Neural progenitor cell (in vitro differentiated cells): Measurements from ENCODE around the gene NRCAM. TPM values are rescaled to one million over a fixed set of nuclear protein-coding genes. Genes with fewer than 3 reads are reported as not detected.

ENCODE experiments used
- DNase-seq: peaks from one replicate; pipeline ENCODE4 v3.0.0-alpha.2; 2016; ENCODE audit warnings: low spot score
- H2AFZ ChIP-seq: fragments of 200-600 bp; sonication (generic); replicated peaks from 2 replicates; pipeline ENCODE4 v1.6.1; 2016; ENCODE audit warnings: antibody characterized with exemption
- H3F3A ChIP-seq: fragments of 200-600 bp; sonication (generic); 2 replicates; pipeline ENCODE4 v1.6.1; 2016; ENCODE audit warnings: antibody characterized with exemption, low read depth
- H3K27ac ChIP-seq: fragments of 200-600 bp; sonication (generic); 2 replicates; pipeline ENCODE4 v1.5.1; 2016; ENCODE audit warnings: mild to moderate bottlenecking
- H3K27me3 ChIP-seq: fragments of 200-600 bp; sonication (generic); 2 replicates; pipeline ENCODE4 v1.6.1; 2016; ENCODE audit warnings: mild to moderate bottlenecking, moderate library complexity
- H3K36me3 ChIP-seq: fragments of 200-600 bp; sonication (generic); 2 replicates; pipeline ENCODE4 v1.5.1; 2016
- H3K4me1 ChIP-seq: fragments of 200-600 bp; sonication (generic); 2 replicates; pipeline ENCODE4 v1.6.1; 2016; ENCODE audit warnings: mixed run types
- H3K4me2 ChIP-seq: fragments of 200-600 bp; sonication (generic); 2 replicates; pipeline ENCODE4 v1.6.1; 2016
- H3K4me3 ChIP-seq: fragments of 200-600 bp; sonication (generic); 2 replicates; pipeline ENCODE4 v1.5.1; 2016
- H3K79me2 ChIP-seq: fragments of 200-600 bp; sonication (generic); 2 replicates; pipeline ENCODE4 v1.6.1; 2016; ENCODE audit warnings: low read depth
- H3K9ac ChIP-seq: fragments of 200-600 bp; sonication (generic); 2 replicates; pipeline ENCODE4 v1.6.1; 2016
- H3K9me3 ChIP-seq: fragments of 200-600 bp; sonication (generic); 2 replicates; pipeline ENCODE4 v1.5.1; 2016; ENCODE audit warnings: low read depth
- H4K20me1 ChIP-seq: fragments of 200-600 bp; sonication (generic); 2 replicates; pipeline ENCODE4 v1.6.1; 2016; ENCODE audit warnings: low read depth
- H3K27ac Mint-ChIP-seq: 3 replicates; pipeline ENCODE4 v1.8.0; 2021; ENCODE audit warnings: mixed read lengths
- H3K27me3 Mint-ChIP-seq: 2 replicates; pipeline ENCODE4 v1.8.0; 2022; ENCODE audit warnings: low read depth, mild to moderate bottlenecking, inconsistent platforms, moderate library complexity, mixed read lengths; ENCODE audit not compliant: insufficient read depth
- H3K36me3 Mint-ChIP-seq: 3 replicates; pipeline ENCODE4 v1.8.0; 2021; ENCODE audit warnings: mixed read lengths
- H3K4me1 Mint-ChIP-seq: 3 replicates; pipeline ENCODE4 v1.8.0; 2021; ENCODE audit warnings: mixed read lengths
- H3K4me3 Mint-ChIP-seq: 3 replicates; pipeline ENCODE4 v1.8.0; 2021; ENCODE audit warnings: mild to moderate bottlenecking, moderate library complexity, mixed read lengths
- H3K9me3 Mint-ChIP-seq: 3 replicates; pipeline ENCODE4 v1.8.0; 2020; ENCODE audit warnings: mixed read lengths
- CTCF ChIP-seq: fragments of 200-600 bp; sonication (generic); IDR thresholded peaks from 2 replicates; pipeline ENCODE4 v1.5.1; 2017; ENCODE audit warnings: antibody characterized with exemption, mild to moderate bottlenecking
- EZH2 ChIP-seq: fragments of 200-600 bp; sonication (generic); IDR thresholded peaks from 2 replicates; pipeline ENCODE4 v1.6.1; 2017; ENCODE audit warnings: antibody characterized with exemption, mild to moderate bottlenecking, moderate library complexity
- EZH2phosphoT487 ChIP-seq: fragments of 200-600 bp; sonication (generic); IDR thresholded peaks from 2 replicates; pipeline ENCODE4 v1.6.1; 2017; ENCODE audit warnings: antibody characterized with exemption
- total RNA-seq: library from RNA; depleted of rRNA; stranded (reverse); fragments of >200 nt; gene quantifications from 2 replicates; pipeline ENCODE4 v1.2.3, GENCODE V29; 2015; ENCODE audit warnings: low replicate concordance

NRCAM gene
- total RNA-seq, 1 donor from 2014 or later = 104 TPM

DNA sequence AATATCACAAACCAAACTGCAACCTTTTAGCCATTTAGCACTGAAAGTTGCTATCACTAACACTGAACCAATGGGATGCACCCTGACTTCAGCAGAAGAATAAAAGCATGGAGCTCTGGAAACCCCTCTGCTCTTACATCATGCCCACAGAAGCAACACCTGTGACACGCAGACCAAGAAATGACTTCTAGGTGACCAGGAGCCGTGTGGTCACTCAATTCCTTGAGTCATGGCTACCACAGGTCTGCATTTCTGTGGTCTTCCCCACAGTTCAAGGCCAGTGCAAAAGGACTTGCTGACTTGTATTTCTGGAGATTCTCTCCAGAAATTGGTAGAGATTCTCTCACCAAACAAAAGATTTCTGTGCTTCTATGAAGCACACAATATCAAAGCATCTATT, 38.3 kb downstream of the NRCAM start:
- Mint-ChIP-seq H3K9me3 (peaks cover 2% of the 10 kb centered on the region), H3K4me3 (no peak overlapping the region), H3K4me1 (peaks cover 51% of the 10 kb centered on the region), H3K27ac (no peak overlapping the region), H3K27me3 (peaks cover 4% of the 10 kb centered on the region), H3K36me3 (no peaks in the 10 kb centered on the region)
- Histone ChIP-seq H3K27ac (no peak overlapping the region), H3K79me2 (no peaks in the 10 kb centered on the region), H3K4me2 (no peak overlapping the region), H3K9me3 (no peaks in the 10 kb centered on the region), H3K9ac (no peak overlapping the region), H2AFZ (no peak overlapping the region), H3K4me3 (no peak overlapping the region), H3K4me1 (peaks cover 34% of the 10 kb centered on the region), H3K27me3 (no peaks in the 10 kb centered on the region), H4K20me1 (no peaks in the 10 kb centered on the region), H3F3A (peaks cover 14% of the 10 kb centered on the region), H3K36me3 (no peaks in the 10 kb centered on the region)
- TF ChIP-seq EZH2phosphoT487 (no peak), EZH2 (no peak), CTCF (no peak)
- no peak for DNase-seq

GRCh38 chr7:108417144-108417543, 39.1 kb downstream of the NRCAM start:
- Histone ChIP-seq H3K4me1 (peaks cover 34% of the 10 kb centered on the region), H3K9me3 (no peaks in the 10 kb centered on the region), H4K20me1 (no peaks in the 10 kb centered on the region), H2AFZ (no peak overlapping the region), H3K9ac (no peak overlapping the region), H3K79me2 (no peaks in the 10 kb centered on the region), H3K27ac (no peak overlapping the region), H3F3A (peaks cover 14% of the 10 kb centered on the region), H3K4me2 (no peak overlapping the region), H3K4me3 (no peak overlapping the region), H3K36me3 (no peaks in the 10 kb centered on the region), H3K27me3 (no peaks in the 10 kb centered on the region)
- Mint-ChIP-seq H3K27me3 (peaks cover 4% of the 10 kb centered on the region), H3K36me3 (no peaks in the 10 kb centered on the region), H3K27ac (peak overlapping the region; percentile 38), H3K4me1 (peaks cover 51% of the 10 kb centered on the region), H3K9me3 (peaks cover 2% of the 10 kb centered on the region), H3K4me3 (no peak overlapping the region)
- DNase-seq = no peak
- no peak for TF ChIP-seq CTCF
- TF ChIP-seq EZH2 = no peak
- no peak for TF ChIP-seq EZH2phosphoT487

GRCh38 chr7:108415821-108416536, 40.3 kb downstream of the NRCAM start:
- Mint-ChIP-seq H3K9me3 (peaks cover 2% of the 10 kb centered on the region), H3K4me1 (peaks cover 46% of the 10 kb centered on the region), H3K27me3 (peaks cover 4% of the 10 kb centered on the region), H3K27ac (peak overlapping the region; percentile 90), H3K36me3 (no peaks in the 10 kb centered on the region), H3K4me3 (peak overlapping the region; percentile 33)
- H3K4me1 ChIP-seq = peaks cover 26% of the 10 kb centered on the region
- H3K9me3 ChIP-seq = no peaks in the 10 kb centered on the region
- no peaks in the 10 kb centered on the region for H3K27me3 ChIP-seq
- peaks cover 14% of the 10 kb centered on the region for H3F3A ChIP-seq
- no peak overlapping the region for H3K9ac ChIP-seq
- H2AFZ ChIP-seq = no peak overlapping the region
- no peaks in the 10 kb centered on the region for H4K20me1 ChIP-seq
- no peaks in the 10 kb centered on the region for H3K36me3 ChIP-seq
- no peak overlapping the region for H3K27ac ChIP-seq
- no peaks in the 10 kb centered on the region for H3K79me2 ChIP-seq
- TF ChIP-seq EZH2phosphoT487 (no peak), CTCF (no peak), EZH2 (no peak)
- H3K4me2 ChIP-seq = peak overlapping the region; percentile 6
- peak; percentile 20 for DNase-seq
- no peak overlapping the region for H3K4me3 ChIP-seq
